Activated CD8-positive, alpha-beta memory T cell treated with anti-CD3 and anti-CD28 coated beads for 24 hours (primary cell): ENCODE measurements around the gene TRAPPC8.
"Not testable (repeated sequence)": the region's sequence is repeated elsewhere in the genome, so short reads cannot be mapped to it uniquely, and the experiment has no call there.

Source experiments
- DNase-seq: peaks from one replicate; pipeline ENCODE4 v3.0.0-alpha.2; 2020

The TRAPPC8 gene

GRCh38 chr18:31837879-31838278 is 105.0 kb downstream of the TRAPPC8 start:
- DNase-seq: no peak

- DNase-seq: no peak
Observed at GRCh38 chr18:31835528-31836133, 107.3 kb downstream of the TRAPPC8 start.

- DNase-seq: no peak
Observed at GRCh38 chr18:31831903-31832302, 111.0 kb downstream of the TRAPPC8 start.

- no peak for DNase-seq
Observed at GRCh38 chr18:31830686-31831085, 112.2 kb downstream of the TRAPPC8 start.

GRCh38 chr18:31828613-31829012 is 114.3 kb downstream of the TRAPPC8 start:
- DNase-seq: no peak

GRCh38 chr18:31826673-31827325 is 116.1 kb downstream of the TRAPPC8 start:
- not testable (repeated sequence) for DNase-seq

- DNase-seq: no peak
Observed at GRCh38 chr18:31825772-31826171, 117.2 kb downstream of the TRAPPC8 start.

- no peak for DNase-seq
Observed at GRCh38 chr18:31821545-31822171, 121.3 kb downstream of the TRAPPC8 start.

- DNase-seq: no peak
Observed at GRCh38 chr18:31819925-31820229, 123.1 kb downstream of the TRAPPC8 start.

GRCh38 chr18:31819106-31819924 is 123.6 kb downstream of the TRAPPC8 start:
- no peak for DNase-seq

- DNase-seq: no peak
Observed at GRCh38 chr18:31814132-31814531, 128.8 kb downstream of the TRAPPC8 start.

- not testable (repeated sequence) for DNase-seq
Observed at GRCh38 chr18:31810336-31811130, 132.4 kb downstream of the TRAPPC8 start.

GRCh38 chr18:31809049-31809448 is 133.9 kb downstream of the TRAPPC8 start:
- DNase-seq: not testable (repeated sequence)

GRCh38 chr18:31801078-31801477 is 141.8 kb downstream of the TRAPPC8 start:
- no peak for DNase-seq

- not testable (repeated sequence) for DNase-seq
Observed at GRCh38 chr18:31799257-31799656, 143.7 kb downstream of the TRAPPC8 start.

GRCh38 chr18:31798399-31798798 is 144.5 kb downstream of the TRAPPC8 start:
- no peak for DNase-seq

- no peak for DNase-seq
Observed at GRCh38 chr18:31795747-31796146, 147.2 kb downstream of the TRAPPC8 start.

- no peak for DNase-seq
Observed at GRCh38 chr18:31793531-31793930, 149.4 kb downstream of the TRAPPC8 start.

- no peak for DNase-seq
Observed at GRCh38 chr18:31792580-31792911, 150.4 kb downstream of the TRAPPC8 start.

- no peak for DNase-seq
Observed at GRCh38 chr18:31791817-31792579, 150.9 kb downstream of the TRAPPC8 start.

- DNase-seq: no peak
Observed at GRCh38 chr18:31789409-31789808, 153.5 kb downstream of the TRAPPC8 start.

- DNase-seq: no peak
Observed at GRCh38 chr18:31783059-31783458, 159.9 kb downstream of the TRAPPC8 start.
